Activated naive CD4-positive, alpha-beta T cell treated with anti-CD3 and anti-CD28 coated beads, Interleukin-2, amount 50 U/mL, for 16 hours (primary cell): ENCODE data around the gene MAD1L1.
"Not testable (repeated sequence)": the region's sequence is repeated elsewhere in the genome, so short reads cannot be mapped to it uniquely, and the experiment has no call there.

Source experiments
- DNase-seq: peaks from one replicate; pipeline ENCODE4 v3.0.0-alpha.2; 2020

Gene MAD1L1

DNA sequence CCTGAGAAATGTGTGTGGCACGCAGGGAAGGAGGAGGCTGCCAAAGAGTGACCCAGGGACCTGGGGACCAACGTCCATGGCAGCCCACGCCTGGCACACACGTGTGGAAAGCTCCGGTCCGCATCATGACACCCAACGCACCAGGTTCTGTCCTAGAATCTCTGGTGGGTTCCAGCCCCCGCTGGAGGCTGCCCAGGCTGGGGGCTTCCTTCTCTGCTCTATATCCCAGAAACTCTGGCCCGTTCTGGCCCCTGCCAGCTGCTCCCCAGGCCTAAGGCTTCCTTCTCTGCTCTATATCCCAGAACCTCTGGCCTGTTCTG, 300.8 kb downstream of the MAD1L1 start:
- DNase-seq = no peak

DNA sequence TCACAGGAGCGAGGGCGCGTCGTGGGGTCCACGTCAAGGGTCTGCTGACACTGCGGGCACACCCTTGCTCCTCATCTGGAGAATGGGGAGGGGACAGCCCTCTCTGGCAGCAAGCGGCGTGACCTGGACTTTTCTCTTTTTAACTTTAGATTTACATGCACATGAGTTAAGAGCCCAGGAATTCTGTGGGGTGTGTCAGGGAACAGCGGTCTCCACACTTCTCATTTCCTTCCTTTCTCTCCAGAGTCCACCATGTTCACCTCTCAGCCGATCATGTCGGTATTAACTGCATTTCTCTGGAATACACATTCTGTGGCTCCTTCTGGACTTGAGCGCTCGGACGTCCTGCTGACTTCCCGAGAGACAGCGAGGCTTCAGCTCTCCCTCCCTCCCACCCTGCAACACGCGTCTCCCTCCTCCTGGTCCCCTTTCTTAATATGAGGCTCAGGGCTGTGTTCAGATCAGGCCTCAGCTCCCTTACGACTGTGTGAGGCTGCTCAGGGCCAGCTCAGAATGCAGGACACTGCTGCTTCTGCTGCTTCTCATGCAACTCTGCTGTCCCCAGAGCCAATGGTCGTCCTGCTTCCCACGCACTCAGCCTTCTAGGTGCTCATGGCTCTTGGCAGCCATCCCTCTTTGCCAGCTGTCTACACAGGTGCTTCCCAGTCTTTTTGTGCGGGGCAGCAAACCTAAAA, 301.3 kb downstream of the MAD1L1 start:
- DNase-seq = no peak

DNA sequence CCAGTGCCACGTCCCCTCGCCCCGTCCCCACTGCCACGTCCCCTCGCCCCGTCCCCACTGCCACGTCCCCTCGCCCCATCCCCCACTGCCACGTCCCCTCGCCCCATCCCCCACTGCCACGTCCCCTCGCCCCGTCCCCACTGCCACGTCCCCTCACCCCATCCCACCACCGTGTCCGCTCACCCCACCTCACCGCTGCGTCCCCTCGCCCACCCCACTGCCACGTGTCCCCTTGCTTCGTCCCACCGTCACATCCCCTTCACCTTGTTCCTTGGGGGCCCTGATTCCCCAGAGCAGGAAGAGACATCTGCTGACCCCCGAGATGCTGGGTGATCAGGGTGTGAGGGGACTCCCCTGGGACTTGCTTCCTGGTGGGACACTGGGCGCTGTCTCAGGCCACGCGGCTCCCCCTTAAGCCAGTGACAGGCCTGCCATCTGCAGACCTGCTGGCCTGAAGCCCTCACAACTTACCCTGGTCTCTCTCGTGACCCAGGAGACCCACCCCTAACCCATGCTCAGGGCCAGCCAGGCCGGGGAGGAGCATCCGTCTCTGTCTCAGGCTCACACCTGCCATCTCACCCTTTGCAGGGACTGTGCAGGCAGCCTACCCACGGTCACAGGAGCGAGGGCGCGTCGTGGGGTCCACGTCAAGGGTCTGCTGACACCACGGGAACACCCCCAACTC, 302.2 kb downstream of the MAD1L1 start:
- no peak for DNase-seq

DNA sequence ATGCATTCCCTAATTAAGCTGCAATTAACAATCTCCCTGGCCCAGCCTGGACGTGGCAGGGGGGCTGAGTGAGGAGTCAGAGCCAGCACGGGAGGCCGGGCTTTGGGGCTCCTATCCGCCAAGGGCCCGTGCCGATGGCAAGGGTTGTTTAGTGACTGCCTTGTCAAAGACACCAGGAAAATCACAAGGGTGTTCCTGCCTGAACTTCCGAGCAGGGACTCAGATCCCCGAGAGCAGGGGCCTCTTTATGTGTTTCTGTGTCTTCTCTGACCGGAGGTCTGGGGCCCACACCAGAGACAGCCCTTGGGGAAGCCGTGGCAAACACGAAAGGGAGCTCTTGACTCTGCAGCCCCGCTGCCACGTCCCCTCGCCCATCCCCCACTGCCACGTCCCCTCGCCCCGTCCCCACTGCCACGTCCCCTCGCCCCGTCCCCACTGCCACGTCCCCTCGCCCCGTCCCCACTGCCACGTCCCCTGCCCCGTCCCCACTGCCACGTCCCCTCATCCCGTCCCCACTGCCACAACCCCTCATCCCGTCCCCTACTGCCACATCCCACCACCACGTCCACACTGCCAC, 303.3 kb downstream of the MAD1L1 start:
- not testable (repeated sequence) for DNase-seq

DNA sequence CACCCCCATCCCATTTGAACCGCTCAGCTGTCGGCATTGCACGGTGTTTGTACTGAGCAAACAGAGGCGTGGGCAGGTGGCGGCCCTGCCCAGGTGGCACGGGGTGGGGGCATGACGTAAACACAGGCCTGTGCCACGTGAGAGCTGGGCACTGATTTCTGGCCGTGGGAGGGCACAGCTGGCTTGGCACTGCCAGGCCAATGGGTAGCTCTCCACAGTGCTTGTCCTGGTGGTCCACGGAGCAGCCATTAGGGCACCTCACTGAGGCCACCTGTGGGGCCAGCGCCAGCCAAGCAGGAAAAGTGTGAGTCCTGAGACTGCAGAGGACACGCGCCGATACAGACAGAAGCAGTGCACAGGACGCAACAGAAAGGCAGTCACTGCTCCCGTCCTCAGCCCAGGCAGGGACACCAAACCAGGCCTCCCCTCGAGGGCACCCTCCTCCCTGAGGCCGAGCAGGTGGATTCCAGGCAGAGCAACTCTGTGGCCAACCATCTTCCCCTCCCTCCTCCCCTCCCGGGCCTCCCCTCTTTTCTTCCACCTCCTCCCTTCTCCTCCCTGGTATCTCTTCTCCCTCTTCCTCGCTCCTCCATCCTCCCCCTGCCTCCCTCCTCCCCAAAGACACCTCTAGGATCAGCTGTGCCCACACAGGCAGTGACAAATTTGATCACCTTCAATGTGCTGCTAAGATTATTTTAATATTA, 303.9 kb downstream of the MAD1L1 start:
- DNase-seq = no peak

DNA sequence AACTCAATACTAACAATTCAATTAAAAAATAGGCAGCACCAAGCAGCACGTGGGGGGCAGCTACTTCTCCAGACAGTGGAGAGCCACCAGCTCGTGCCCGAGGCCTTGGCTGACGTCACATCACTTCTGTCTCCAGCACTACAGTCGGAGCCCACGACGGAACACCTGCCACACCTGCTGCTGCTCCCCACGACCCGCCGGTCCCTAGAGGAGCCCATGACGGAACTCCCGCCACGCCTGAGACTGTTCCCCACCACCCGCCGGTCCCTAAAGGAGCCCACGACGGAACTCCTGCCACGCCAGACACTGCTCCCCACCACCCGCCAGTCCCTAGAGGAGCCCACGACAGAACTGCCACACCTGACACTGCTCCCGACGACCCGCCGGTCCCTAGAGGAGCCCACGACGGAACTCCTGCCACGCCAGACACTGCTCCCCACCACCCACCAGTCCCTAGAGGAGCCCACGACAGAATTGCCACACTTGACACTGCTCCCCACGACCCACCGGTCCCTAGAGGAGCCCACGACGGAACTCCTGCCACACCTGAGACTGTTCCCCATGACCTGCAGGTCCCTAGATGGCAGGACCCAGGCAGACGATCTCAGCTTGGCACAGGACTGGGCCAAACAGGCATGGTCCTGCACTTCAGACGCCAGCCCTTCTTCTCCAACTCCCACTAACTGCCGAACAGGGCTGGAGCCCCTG, 304.7 kb downstream of the MAD1L1 start:
- DNase-seq = no peak

DNA sequence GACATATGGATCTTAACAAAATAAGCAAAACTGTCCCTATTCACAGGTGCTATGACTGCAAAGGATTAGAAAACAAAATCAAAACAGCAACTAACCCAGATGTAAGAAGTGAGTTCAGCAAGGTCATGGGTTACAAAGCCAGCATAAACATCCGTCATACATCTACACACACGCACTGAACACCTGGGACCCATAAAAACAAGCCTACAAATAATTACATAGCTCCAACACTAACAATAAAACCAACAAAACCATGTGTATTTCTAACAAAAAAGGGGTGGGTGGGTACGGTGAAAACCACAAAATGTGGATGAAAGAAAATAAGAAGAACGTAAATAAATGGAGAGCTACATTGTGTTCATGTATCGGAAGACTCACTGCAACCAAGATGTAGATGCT, 305.8 kb downstream of the MAD1L1 start:
- no peak for DNase-seq

DNA sequence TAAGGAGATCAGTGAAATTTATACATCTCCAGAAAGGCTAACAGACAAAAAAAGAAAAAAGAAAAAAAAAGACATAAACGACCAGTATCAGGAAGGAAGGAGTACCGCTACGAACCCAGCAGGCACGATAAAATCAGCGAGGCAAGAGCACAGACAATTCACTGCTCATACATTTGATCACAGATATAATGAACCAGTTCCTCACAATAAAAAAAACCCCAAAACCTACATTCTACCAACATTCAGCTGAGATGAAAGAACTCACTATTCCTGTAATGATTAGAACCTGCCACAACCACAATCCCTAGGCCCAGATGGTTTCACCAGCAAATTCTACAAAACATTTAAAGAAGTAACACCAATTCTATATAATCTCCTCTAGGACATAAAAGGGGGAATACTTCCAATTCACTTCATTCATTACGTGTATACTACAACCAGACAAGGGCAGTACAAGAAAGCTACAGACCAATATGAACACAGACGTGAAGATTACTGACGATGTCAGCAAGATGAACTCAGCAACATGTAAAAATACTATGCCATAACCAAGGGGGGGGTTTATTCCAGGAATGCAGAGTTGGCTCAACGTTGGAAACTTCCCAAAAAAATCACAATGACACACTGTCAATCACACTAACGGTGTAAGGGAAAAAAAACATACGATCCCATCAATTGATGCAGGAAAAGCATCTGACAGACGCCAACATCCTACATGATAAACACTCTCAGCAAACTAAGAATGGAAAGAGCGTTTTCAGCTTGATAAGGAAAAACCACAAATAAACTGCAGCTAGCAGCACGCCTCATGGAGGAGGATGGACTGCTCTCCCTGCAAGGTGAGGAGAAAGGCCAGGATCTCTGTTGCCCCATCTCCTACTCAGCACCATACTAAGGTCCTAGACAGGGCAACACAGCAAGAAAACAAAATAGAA, 306.5 kb downstream of the MAD1L1 start:
- DNase-seq = peak; percentile 38

DNA sequence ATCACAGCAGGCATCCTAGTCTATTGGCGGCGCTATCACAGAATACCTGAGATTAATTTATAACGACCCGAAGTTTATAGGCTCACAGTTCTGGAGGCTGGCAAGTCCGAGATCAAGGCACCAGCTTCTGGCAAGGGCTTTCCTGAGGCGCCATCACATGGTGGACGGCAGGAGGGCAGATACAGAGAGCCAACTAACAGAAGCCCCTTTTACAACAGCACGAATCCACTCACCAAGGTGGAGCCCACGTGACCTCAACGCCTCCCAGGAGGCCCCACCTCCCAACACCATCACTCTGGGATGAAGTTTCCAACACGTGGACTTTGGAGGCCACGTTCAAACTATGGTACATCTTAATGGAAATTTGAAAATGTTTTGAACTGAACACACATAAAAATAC, 307.4 kb downstream of the MAD1L1 start:
- DNase-seq = no peak

DNA sequence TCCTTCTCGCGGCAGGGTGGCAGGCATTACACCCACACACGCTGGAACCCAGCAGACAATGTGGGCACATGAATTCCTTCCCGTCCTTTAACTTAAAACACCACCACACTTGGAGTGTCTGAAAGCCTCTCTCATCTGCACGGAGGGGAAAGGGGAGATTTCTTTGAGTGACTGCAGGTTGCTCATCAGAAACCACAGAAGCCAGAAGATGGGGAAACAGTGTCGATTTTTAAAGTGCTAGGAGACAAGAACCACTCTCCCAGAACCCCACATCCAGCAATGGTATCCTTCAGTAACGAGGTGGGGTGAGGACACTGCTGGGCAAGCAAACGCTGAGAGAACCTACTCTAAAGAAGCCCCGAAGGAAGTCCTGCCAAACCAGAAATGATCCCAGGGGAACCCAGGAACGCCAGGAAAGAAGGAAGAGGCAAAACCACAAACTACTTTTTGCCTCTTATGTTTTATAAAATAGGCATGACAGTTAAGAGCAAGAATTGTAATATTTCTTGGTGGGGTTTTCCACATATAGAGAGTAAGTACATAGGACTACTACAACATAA, 308.4 kb downstream of the MAD1L1 start:
- DNase-seq = no peak

DNA sequence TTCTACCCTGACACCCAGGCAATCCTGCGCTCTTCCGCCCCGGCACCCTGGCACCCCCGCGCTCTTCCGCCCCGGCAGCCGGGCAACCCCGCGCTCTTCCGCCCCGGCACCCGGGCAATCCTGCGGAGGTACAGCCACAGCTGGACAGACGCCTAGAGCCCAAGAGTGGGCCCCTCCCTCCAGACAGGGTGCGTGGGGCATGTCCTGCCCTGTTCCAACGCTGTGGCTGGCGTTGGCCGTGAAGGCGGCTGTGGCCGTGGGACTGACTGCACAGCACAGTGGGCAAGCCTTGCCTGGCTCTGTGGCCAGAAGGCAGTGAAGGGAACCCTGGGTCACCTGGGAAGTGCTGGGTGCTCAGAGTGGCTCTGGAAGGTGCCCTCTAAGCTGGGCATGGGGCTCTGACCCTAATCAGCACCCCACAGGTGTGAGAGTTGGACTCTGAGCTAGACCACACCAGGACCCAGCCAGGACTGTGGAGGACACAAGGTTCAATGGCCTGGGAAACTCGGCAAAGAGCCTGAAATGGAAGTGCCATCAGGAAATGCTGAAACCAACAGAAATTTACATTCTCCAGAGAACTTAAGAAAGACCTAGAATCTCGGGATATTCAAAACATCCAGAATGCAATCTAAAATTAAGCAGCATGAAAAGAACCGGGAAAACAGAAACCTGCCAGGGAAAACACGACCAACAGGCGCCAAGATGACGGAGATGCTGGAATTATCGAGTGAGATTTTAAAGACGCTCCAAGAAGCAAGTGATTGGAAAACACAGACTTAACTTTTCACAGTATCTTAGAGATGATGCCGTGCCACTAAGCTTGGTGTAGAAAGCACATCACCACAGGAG, 309.1 kb downstream of the MAD1L1 start:
- no peak for DNase-seq

DNA sequence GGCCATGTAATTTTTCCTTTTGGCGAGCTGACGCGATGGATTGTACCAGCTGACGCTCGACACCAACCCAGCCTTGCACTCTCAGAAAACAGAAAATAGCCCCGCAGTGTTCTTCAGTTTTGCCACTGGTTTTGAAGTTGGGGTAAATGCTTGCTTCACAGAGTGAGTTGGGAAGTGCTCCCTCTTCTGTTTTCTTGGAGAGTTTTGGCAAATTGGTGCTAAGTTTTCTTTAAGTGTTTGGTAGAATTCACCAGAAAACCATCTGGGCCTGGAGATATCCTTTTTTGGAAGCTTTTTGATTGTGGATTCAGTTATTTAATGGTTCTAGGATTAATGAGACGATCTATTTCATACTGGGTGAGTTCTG, 309.9 kb downstream of the MAD1L1 start:
- no peak for DNase-seq

DNA sequence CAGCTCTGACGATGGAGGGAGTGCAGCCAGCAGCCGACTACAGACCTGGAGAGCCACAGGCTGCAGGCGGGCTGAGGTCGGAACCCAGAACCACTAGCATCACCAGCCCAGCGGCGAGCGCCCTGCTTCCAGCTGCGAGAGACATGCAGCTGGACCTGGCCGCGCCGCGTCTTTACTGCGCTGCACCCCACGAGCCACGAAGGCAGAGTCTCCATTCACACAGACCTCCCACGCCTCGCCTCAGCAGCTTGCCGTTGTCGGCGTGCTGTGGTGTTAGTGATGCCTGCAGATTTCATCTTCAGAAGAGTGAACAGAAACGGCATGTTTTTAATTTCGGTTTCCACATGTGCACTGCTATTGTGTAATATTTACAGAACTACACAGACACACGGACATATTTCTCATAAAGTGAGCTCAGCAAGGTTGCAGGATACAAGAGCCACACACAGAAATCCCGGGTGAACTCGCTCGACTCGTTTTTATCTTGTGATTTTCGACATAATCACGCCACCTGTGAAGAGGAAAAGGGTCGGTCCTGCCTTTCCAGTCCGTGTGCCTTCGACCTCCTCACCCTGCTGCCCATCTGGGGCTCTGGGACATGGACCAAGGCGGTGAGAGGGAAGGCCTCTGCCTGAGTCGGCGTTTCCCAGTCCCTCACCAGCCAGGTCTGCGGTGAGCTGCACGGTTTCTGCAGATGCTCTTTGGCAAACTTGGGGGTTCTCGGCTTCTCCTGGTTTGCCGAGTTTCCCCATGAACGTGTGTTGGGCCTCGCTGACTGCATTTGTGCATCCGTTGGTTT, 310.5 kb downstream of the MAD1L1 start:
- peak; percentile 81 for DNase-seq

DNA sequence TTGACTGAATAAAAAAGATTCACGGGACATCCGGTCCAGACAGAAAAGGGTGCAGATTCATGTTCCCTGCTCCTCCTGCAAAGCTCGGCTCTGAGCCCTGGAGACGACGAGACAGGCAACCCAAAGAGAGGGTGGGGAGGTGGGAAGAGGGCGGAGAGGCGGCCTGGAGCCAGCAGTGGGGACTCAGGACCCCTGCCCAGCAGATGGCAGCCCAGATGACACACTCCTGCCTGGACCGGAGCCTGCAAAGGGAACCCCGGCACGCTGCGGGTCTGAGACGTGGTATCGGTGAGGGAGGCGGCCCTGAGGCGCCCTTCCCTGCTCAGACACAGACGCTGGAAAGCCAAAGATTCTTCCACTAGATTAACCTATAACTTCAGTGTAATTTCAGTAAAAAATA, 311.9 kb downstream of the MAD1L1 start:
- DNase-seq = no peak

DNA sequence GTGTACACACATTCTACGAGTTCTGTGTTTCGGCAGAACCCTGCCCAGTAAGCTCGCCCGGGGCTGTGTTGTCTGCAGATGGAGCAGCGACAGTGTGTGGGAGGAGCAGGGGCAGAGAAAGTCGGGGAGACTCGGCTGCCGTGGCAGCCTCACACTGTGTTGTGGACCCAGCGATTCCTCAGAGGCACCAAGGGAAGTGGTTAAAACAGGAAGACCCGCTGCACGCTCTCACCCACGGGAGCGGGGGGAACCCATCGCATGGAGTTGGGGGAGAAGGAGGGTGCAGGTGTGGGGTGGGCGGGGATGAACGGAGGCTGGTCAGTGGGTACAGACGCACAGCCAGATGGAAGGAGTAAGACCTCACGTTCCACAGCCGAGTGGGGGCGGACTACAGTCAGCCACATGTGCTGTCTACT, 312.5 kb downstream of the MAD1L1 start:
- peak; percentile 51 for DNase-seq

DNA sequence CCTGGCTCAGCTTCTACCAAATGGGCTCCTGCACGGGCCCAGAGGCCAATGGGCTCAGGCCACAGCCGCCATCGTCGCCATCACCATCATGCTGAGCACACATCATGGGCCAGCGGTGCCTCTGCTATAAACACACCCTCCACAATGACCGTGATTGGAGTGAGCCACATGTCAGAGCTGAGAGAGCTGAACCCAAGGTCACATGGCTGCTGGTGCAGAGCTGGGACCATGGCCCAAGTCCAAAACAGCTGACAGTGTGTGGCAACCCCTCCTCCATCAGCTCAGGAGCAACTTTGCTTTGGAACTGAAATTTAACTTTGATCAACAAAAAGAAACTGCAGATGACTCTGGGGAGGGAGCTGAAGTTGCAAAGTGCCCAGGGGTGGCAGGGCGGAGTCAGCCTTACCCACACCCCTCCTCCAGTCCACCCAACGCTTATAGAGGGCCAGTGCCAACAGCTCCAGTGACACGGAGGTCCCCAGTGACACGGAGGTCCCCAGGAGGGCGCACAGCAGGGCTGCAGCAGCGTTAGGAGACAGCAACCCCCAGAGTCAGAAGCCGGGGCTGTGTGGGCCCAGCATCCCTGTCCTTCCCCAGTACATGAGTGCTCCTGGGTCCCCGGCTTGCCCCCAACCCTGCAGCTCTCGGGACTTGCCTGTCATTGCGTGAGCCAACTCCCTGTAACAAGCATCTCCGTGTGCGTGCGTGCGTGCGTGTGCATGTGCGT, 313.0 kb downstream of the MAD1L1 start:
- DNase-seq = no peak

DNA sequence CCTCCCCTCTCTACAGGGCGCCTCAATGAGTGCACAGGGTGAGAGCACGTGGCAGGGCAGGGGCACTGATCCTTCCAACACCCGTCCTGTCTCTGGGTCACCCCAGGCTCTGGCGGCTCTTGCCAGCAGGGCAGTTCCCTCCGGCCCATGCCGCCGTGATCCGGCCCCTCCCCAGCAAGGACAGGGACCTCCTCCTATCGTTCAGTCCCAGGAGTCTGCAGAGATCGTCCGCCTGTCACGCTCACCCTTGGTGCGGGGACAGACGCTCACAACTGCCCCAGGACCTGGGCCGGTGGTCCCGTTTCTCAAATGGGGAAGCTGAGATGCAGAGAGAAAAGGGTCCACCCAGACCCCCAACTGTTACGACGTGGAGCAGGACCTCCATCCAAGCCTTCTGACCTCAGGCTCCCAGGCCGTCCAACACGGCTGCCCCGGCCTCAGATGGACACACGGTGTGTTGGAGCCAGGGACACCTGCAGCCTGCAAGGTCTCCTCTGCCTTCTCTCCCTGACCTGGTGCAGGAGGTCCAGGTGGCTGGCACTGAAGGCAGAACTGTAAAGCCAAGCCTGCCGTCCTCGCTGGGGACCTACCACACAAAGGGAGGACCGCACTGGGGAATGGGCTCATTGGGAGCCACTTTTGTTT, 313.7 kb downstream of the MAD1L1 start:
- no peak for DNase-seq

DNA sequence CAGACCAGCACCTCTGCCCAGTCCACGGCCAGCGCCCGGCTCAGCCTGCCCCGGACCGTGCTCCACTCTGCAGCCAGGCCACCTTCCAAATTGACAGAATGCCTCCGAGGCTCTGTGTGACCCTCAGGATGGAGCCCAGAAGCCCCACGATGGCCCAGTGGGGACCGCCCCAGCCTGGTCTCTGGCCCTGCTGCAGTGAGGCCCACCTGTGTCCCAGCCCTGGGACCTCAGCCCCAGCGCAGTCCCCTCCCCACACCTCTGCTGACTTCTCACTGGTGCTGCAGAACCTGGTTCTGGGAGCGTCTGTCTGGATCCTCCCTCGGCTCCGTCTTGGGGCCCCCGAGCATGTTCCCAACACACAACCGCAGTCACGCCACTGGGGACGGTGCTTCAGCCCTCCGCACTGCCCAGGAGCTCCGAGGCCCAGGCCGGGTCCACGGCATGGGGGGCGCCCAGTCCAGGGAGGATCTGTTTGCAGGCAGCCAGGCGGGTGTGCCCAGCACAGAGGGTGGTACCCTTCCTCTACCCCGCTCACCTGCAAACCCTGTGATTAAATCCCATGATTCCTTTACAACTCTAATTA, 314.6 kb downstream of the MAD1L1 start:
- DNase-seq = no peak
